Measurements from ENCODE around the gene IRGM. TPM values are rescaled to one million over a fixed set of nuclear protein-coding genes. Genes with fewer than 3 reads are reported as not detected.
"Not testable (repeated sequence)": the region's sequence is repeated elsewhere in the genome, so short reads cannot be mapped to it uniquely, and the experiment has no call there.

The IRGM gene, protein sequence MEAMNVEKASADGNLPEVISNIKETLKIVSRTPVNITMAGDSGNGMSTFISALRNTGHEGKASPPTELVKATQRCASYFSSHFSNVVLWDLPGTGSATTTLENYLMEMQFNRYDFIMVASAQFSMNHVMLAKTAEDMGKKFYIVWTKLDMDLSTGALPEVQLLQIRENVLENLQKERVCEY
- polyA plus RNA-seq (ENCODE audit: insufficient read length) = 1.5 TPM
- long read RNA-seq, donor 1 = 0 reads
- long read RNA-seq, donor 2 = 0 reads
- long read RNA-seq, donor 3 = 0 reads
- long read RNA-seq, donor 4 = 0 reads
- long read RNA-seq, donor 5, partial matches to known transcripts = 8 of 8 reads
- long read RNA-seq, donor 5, other reads (novel, unspliced or antisense) = 0 of 8 reads
- long read RNA-seq, donor 6, partial matches to known transcripts = 24 of 24 reads
- long read RNA-seq, donor 6, other reads (novel, unspliced or antisense) = 0 of 24 reads
- long read RNA-seq, donor 7, partial matches to known transcripts = 21 of 27 reads
- long read RNA-seq, donor 7, other reads (novel, unspliced or antisense) = 6 of 27 reads
- long read RNA-seq, donor 8 = 0 reads

DNA sequence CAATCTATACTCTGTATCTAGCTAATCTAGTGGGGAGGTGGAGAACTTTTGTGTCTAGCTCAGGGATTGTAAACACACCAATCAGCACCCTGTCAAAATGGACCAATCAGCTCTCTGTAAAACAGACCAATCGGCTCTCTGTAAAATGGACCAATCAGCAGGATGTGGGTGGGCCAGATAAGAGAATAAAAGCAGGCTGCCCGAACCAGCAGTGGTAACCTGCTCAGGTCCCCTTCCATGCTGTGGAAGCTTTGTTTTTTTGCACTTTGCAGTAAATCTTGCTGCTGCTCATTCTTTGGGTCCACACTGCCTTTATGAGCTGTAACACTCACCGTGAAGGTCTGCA is at the start of gene IRGM:
Gene IRGM, plus strand, starts transcription at position 214 of the 346 bp plus-strand sequence. CDS start 1,603 bp downstream, outside the sequence.
- not testable (repeated sequence) for DNase-seq

GRCh38 chr5:150797384-150797783 is 48.9 kb upstream of the IRGM start:
- DNase-seq = no peak

GRCh38 chr5:150801117-150801927 is 45.0 kb upstream of the IRGM start:
- DNase-seq = peak; percentile 86

DNA sequence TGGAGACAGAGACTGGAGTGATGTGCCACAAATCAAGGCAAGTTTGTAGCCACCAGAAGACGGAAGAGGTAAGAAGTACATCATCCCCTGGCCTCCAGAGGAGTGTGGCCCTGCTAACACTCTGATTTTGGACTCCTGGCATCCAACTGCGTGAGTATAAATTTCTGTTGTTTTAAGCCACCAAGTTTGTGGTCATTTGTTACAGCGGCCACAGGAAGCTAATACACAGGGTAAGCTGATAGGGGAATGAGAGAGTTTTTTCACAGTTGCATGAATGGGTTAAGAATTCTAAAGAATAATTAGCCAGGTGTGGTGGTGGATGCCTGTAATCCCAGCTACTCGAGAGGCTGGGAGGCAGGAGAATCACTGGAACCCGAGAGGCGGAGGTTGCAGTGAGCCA is 41.9 kb upstream of the IRGM start:
- no peak for DNase-seq

GRCh38 chr5:150809363-150809762 is 37.0 kb upstream of the IRGM start:
- no peak for DNase-seq

- no peak for DNase-seq
These were observed 31.3 kb upstream of the IRGM start for GRCh38 chr5:150815010-150815409.

DNA sequence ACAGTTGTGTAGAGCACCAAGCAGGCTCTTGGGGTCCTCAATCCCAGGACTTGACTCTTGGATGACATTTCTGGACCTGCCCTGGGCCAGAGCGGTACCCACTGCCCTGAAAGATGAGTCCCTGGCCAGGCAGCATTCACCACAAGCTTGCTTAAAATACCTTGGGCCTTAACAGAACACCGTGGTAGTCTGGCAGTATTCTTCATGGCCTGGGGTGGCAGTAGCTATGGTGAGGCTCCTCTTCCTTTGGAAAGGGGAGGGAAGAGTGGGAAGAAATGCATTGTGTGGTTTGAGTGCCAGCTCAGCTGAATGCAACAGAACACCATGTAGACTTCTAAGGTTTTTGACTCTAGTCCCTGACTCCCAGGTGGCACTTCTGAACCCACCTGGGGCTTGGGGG is 29.4 kb upstream of the IRGM start:
- no peak for DNase-seq

GRCh38 chr5:150829744-150830143 is 16.6 kb upstream of the IRGM start:
- DNase-seq = no peak

- not testable (repeated sequence) for DNase-seq
These were observed 14.5 kb upstream of the IRGM start for GRCh38 chr5:150831821-150832220.

GRCh38 chr5:150836064-150836463 is 10.3 kb upstream of the IRGM start:
- no peak for DNase-seq

GRCh38 chr5:150836703-150837102 is 9.6 kb upstream of the IRGM start:
- DNase-seq = no peak

DNA sequence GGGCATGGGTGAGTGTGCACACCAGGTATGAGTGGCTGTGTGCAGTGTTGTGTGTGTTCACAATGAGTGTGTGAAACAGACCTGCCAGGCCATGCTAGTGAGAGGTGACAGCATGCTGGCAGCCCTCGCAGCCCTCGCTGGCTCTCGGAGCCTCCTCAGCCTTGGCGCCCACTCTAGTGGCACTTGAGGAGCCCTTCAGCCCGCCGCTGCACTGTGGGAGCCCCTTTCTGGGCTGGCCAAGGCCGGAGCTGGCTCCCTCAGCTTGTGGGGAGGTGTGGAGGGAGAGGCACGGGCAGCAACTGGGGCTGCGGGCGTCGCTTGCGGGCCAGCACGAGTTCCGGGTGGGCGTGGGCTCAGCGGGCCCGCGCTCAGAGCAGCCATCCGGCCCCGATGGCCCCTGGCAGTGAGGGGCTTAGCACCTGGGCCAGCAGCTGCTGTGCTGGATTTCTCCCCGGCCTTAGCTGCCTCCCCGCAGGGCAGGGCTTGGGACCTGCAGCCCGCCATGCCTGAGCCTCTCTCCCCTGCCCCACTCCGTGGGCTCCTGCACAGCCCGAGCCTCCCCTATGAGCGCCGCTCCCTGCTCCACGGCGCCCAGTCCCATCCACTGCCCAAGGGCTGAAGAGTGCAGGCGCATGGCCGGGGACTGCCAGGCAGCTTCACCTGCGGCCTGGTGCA is 999 bp upstream of the IRGM start:
- DNase-seq = not testable (repeated sequence)

- DNase-seq = peak; percentile 85
These were observed 473 bp downstream of the IRGM start for GRCh38 chr5:150846654-150847333.

DNA sequence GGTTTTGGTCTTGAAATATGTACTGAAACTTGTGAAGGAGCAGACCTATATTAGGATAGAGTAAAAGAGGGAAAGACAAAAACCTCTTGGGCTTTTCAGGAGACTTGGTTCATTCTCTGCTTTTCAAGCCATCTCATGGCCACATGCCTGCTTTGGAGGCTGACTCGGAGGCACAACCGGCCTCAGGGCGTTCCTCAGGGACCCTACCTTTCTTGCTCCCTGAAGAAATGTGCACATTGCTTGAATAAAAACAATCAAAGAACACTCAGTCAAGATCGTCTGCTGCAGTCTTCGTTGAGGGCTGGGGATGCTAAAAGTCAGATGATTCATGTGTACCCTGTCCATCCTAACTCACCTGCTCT is 994 bp downstream of the IRGM start:
- DNase-seq = no peak

DNA sequence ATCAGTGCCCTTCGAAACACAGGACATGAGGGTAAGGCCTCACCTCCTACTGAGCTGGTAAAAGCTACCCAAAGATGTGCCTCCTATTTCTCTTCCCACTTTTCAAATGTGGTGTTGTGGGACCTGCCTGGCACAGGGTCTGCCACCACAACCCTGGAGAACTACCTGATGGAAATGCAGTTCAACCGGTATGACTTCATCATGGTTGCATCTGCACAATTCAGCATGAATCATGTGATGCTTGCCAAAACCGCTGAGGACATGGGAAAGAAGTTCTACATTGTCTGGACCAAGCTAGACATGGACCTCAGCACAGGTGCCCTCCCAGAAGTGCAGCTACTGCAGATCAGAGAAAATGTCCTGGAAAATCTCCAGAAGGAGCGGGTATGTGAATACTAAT is 1.9 kb downstream of the IRGM start:
- no peak for DNase-seq

DNA sequence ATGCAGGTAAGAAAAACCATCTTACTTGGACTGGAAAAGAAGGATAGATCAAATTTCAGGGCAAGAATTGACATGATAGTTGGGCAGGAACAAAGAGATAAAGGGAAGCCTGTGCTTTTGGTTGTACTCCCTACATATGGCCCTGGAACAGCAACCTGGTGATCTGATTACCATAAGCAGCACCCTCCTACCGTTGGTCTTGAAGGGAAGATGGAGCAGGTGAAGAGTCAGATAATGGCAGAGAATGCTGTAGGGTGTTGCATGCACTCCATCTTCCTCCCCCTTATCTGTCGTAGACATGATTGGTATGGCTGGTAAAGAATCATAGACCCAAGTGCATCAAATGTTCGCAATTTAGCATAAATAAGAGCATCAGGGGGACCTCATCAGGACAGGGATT is 4.7 kb downstream of the IRGM start:
- no peak for DNase-seq

DNA sequence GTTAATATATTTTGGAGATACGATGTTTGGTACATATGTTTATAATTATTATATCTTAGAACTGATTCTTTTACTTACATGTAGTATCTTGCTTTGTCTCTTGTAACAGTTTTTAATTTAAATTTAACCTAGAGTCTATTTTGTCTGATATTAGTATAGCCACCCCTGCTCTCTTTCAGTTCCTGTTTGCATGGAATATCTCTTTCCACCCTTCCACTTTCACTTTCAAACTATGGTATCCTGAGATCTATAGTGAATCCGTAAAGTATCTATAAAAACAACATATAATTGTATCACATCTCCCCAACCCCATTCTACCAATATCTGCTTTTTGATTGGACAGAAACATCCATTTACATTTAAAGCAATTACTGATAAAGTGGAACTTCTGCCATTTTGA is 7.2 kb downstream of the IRGM start:
- no peak for DNase-seq

GRCh38 chr5:150856700-150857099 is 10.4 kb downstream of the IRGM start:
- DNase-seq = not testable (repeated sequence)

DNA sequence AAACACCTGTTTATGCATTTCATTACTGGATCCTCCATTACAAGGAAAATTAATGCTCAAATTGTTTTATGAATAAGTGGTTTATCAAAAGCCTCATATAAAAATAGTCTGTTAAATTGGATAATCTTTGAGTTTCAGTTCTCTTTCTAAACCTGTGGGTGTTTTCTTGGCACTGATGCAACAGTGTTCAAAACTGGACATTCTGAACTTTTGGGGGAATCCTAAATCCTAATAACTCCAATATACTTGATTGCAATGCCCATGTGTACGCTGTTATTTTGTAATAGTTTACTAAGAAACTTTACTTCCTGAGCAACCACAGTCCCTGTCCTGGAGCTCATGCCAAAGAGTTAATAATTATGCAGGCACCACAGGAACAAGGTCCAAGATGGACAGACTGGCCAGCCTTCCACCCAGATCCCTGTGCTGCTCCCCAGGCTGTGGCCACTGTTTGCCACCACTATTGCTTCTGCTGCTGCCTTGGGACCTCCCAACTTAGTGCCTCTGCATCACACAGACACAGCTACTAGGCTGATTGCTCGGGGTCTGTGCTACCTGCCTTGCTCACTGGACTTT is 14.0 kb downstream of the IRGM start:
- no peak for DNase-seq

GRCh38 chr5:150862070-150862469 is 15.7 kb downstream of the IRGM start:
- DNase-seq = no peak

- DNase-seq = no peak
These were observed 33.0 kb downstream of the IRGM start for GRCh38 chr5:150879358-150879757.
